Endothelial cell of umbilical vein (primary cell): Measurements from ENCODE around the gene PTPN13.

Experiments
- FOS ChIP-seq: IDR thresholded peaks from 2 replicates; pipeline ENCODE4 v1.6.1; 2011; ENCODE audit warnings: mild to moderate bottlenecking, low read length, moderate library complexity, borderline replicate concordance; ENCODE audit not compliant: insufficient read depth
- MAX ChIP-seq: IDR thresholded peaks from 2 replicates; pipeline ENCODE4 v1.6.1; 2011; ENCODE audit not compliant: insufficient read depth, insufficient read length
- TF ChIP-seq, protein P1 (sequence below), 2 donors: IDR thresholded peaks; 1 replicate in 1 of 2; 2 replicates in 1 of 2; pipeline ENCODE4 v1.5.1; 2011; ENCODE audit warnings: low read length in 2 of 2, mild to moderate bottlenecking in 2 of 2, moderate library complexity in 2 of 2, control low read depth in 1 of 2, inconsistent platforms in 1 of 2, low read depth in 1 of 2; ENCODE audit not compliant: insufficient read depth in 1 of 2; ENCODE audit errors: extremely low read depth in 1 of 2

GRCh38 chr4:86704601-86705000 lies 110.5 kb downstream of the PTPN13 start:
- TF ChIP-seq, protein P1, sequence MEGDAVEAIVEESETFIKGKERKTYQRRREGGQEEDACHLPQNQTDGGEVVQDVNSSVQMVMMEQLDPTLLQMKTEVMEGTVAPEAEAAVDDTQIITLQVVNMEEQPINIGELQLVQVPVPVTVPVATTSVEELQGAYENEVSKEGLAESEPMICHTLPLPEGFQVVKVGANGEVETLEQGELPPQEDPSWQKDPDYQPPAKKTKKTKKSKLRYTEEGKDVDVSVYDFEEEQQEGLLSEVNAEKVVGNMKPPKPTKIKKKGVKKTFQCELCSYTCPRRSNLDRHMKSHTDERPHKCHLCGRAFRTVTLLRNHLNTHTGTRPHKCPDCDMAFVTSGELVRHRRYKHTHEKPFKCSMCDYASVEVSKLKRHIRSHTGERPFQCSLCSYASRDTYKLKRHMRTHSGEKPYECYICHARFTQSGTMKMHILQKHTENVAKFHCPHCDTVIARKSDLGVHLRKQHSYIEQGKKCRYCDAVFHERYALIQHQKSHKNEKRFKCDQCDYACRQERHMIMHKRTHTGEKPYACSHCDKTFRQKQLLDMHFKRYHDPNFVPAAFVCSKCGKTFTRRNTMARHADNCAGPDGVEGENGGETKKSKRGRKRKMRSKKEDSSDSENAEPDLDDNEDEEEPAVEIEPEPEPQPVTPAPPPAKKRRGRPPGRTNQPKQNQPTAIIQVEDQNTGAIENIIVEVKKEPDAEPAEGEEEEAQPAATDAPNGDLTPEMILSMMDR (IDR thresholded peaks at IDR 0.05; ENCODE audit: extremely low read depth in 1 of 2, insufficient read depth in 1 of 2, low read depth in 1 of 2, low read length in 2 of 2) = no peak
- TF ChIP-seq MAX = no peak
- TF ChIP-seq FOS = no peak
